ENCODE results near the gene EFNA2. TPM values are rescaled to one million over a fixed set of nuclear protein-coding genes. Genes with fewer than 3 reads are reported as not detected.
A peak's percentile ranks its signal among the peaks of the same experiment; 100 is the strongest.

Gene EFNA2
- 3.8 and 4.2 TPM in 2 replicates for total RNA-seq
- long read RNA-seq: 0 reads

DNA sequence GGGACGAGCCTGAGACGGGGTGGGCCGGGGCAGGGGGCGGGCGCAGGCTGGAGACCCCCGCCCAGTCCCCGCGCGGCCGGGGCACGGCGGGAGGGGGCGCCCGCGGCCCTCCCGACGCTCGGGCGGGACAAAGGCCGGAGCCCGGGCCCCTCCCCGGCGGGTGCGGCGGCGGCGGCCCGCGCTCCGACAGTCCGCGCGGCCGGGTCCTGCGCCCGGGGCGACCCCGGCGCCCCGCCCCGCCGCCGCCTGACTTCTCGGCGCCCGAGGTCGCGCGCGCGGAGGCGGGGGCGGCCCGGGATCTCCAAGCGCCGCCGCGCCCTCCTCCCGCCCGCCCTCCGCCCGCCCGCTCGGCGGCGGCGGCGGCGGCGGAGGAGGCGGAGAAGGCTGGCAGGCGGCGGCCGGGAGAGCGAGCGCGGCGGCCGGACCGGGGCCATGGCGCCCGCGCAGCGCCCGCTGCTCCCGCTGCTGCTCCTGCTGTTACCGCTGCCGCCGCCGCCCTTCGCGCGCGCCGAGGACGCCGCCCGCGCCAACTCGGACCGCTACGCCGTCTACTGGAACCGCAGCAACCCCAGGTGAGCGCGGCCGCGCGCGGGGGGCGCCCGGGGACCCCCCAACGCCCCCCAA lies at the start of gene EFNA2:
EFNA2 (plus strand) TSS at position 137 of the 624 bp plus-strand sequence; CDS start at position 433, 296 bp downstream.
- peaks cover 11% of the 10 kb centered on the region for H3K27me3 Mint-ChIP-seq (ENCODE audit: unreplicated experiment)
- H3K9me3 Mint-ChIP-seq (ENCODE audit: unreplicated experiment): no peaks in the 10 kb centered on the region
- peaks cover 10% of the 10 kb centered on the region for H3K4me1 Mint-ChIP-seq (ENCODE audit: unreplicated experiment)
- H3K36me3 Mint-ChIP-seq (ENCODE audit: unreplicated experiment): no peaks in the 10 kb centered on the region
- TF ChIP-seq, protein P1, sequence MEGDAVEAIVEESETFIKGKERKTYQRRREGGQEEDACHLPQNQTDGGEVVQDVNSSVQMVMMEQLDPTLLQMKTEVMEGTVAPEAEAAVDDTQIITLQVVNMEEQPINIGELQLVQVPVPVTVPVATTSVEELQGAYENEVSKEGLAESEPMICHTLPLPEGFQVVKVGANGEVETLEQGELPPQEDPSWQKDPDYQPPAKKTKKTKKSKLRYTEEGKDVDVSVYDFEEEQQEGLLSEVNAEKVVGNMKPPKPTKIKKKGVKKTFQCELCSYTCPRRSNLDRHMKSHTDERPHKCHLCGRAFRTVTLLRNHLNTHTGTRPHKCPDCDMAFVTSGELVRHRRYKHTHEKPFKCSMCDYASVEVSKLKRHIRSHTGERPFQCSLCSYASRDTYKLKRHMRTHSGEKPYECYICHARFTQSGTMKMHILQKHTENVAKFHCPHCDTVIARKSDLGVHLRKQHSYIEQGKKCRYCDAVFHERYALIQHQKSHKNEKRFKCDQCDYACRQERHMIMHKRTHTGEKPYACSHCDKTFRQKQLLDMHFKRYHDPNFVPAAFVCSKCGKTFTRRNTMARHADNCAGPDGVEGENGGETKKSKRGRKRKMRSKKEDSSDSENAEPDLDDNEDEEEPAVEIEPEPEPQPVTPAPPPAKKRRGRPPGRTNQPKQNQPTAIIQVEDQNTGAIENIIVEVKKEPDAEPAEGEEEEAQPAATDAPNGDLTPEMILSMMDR (IDR thresholded peaks at IDR 0.05): no peak
- H3K4me3 Mint-ChIP-seq (ENCODE audit: unreplicated experiment): peak within 1 kb of the TSS; percentile 73
- no peak within 1 kb of the TSS for H3K27ac Mint-ChIP-seq (ENCODE audit: unreplicated experiment)
- no peak for DNase-seq (ENCODE audit: extremely low spot score, unreplicated experiment)

DNA sequence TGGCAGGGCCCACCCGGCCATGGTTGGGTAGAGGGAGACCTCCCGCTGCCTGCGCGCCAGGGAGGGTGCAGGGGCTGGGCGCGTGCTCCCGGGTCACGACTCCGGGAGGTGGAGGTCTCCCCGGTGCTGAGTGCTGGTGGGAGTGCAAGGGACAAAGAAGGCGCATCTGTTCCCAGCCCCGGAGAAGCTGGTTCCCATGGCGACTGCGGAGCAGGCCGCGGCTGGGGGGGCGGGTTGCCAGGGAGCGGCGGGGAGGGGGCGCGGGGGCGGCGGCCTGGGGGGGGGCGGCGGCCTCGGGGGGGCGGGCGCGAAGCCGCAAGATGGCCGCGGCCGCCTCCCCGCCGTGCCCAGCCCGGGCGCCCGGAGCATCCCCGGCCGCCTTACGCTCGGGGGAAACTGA lies 49.1 kb upstream of the EFNA2 start:
- H3K36me3 Mint-ChIP-seq (ENCODE audit: unreplicated experiment): no peaks in the 10 kb centered on the region
- peaks cover 20% of the 10 kb centered on the region for H3K4me1 Mint-ChIP-seq (ENCODE audit: unreplicated experiment)
- no peaks in the 10 kb centered on the region for H3K27me3 Mint-ChIP-seq (ENCODE audit: unreplicated experiment)
- DNase-seq (ENCODE audit: extremely low spot score, unreplicated experiment): no peak
- no peak overlapping the region for H3K27ac Mint-ChIP-seq (ENCODE audit: unreplicated experiment)
- no peaks in the 10 kb centered on the region for H3K9me3 Mint-ChIP-seq (ENCODE audit: unreplicated experiment)
- TF ChIP-seq, protein P1 (IDR thresholded peaks at IDR 0.05): no peak
- H3K4me3 Mint-ChIP-seq (ENCODE audit: unreplicated experiment): peak overlapping the region; percentile 52

DNA sequence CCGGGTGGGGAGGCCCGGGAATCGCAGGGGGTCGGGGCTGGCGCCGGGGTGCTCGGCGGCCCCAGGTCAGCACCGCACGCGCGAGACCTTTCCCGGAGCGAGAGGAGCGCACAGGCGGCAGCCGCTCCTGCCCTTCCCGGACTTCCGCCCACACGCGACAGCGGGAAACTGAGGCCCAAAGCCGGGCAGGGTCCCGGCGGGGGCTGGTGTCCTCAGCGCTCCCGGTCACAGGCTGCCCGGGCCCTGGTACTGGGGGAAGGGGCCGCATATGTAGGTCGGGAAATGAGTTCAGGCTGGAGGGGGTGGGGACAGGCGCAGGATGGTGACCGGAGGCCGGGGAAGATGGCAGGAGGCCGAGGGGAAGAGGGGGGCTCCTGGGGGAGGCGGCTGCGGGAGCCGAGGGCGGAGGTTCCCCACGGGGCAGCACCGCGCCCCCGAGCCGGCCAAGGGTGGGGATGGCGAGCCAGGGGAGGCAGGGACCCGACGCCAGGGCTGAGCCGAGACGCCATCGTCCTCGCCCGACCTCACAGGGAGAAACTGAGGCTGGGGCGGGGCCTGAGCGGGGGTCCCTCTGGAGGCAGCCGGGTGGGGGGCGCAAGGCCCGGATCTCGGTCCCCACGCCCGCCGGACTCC lies 48.5 kb upstream of the EFNA2 start:
- peak overlapping the region; percentile 63 for H3K4me3 Mint-ChIP-seq (ENCODE audit: unreplicated experiment)
- H3K4me1 Mint-ChIP-seq (ENCODE audit: unreplicated experiment): peaks cover 20% of the 10 kb centered on the region
- no peaks in the 10 kb centered on the region for H3K9me3 Mint-ChIP-seq (ENCODE audit: unreplicated experiment)
- H3K36me3 Mint-ChIP-seq (ENCODE audit: unreplicated experiment): no peaks in the 10 kb centered on the region
- TF ChIP-seq, protein P1 (IDR thresholded peaks at IDR 0.05): no peak
- no peak overlapping the region for H3K27ac Mint-ChIP-seq (ENCODE audit: unreplicated experiment)
- no peak for DNase-seq (ENCODE audit: extremely low spot score, unreplicated experiment)
- no peaks in the 10 kb centered on the region for H3K27me3 Mint-ChIP-seq (ENCODE audit: unreplicated experiment)

DNA sequence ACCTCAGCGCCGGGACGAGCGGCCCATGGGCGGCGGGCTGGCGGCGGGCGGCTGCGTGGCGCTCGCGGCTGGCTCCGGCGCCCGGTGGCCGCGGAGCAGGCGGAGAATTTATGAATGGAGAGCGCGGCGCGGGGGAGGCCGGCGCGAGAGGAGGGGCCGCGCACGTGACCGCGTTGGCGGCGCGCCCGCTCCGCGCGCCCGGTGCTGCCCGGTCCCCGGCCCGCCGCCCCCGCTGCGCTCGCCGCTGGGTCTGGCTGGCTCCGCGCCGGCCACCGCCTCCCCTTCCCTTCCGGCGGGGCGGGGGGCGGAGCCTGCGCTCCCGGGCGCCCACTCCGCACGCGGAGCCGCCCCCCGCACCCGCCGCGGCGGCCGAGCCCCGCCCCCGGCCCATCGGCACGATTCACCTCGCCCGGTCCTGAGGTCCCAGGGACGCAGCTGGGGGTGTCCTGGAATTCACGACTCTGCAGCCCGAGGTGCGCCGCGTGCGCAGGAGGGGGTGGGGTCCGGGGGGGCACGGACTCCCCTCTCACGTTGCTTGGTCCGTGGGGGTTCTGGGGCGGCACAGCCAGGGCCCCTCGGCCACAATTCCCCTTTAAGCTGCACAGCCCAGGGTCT lies 47.8 kb upstream of the EFNA2 start, which contains the start of gene CBARP:
CBARP (minus strand) TSS at position 252 of the 615 bp plus-strand sequence. CDS start 1,905 bp downstream, outside the sequence.
- no peak for DNase-seq (ENCODE audit: extremely low spot score, unreplicated experiment)
- H3K27ac Mint-ChIP-seq (ENCODE audit: unreplicated experiment): peak within 1 kb of the TSS; percentile 63
- no peaks in the 10 kb centered on the region for H3K27me3 Mint-ChIP-seq (ENCODE audit: unreplicated experiment)
- H3K4me3 Mint-ChIP-seq (ENCODE audit: unreplicated experiment): peak within 1 kb of the TSS; percentile 72
- peaks cover 27% of the 10 kb centered on the region for H3K4me1 Mint-ChIP-seq (ENCODE audit: unreplicated experiment)
- no peaks in the 10 kb centered on the region for H3K9me3 Mint-ChIP-seq (ENCODE audit: unreplicated experiment)
- H3K36me3 Mint-ChIP-seq (ENCODE audit: unreplicated experiment): no peaks in the 10 kb centered on the region
- TF ChIP-seq, protein P1 (IDR thresholded peaks at IDR 0.05): no peak

All from osteocyte (in vitro differentiated cells).